Thyroid gland (tissue), 4 donors: Measurements from ENCODE around the gene ZNF214.

ENCODE experiments used
- CTCF ChIP-seq, 6 experiments: fragments of 200-600 bp in 3 of 6; fragments of 450-650 bp in 3 of 6; sonication (generic) in 3 of 6; IDR thresholded peaks; one replicate each; pipeline ENCODE4 v1.5.1; 2016 to 2019; ENCODE audit warnings: antibody characterized with exemption in 6 of 6, mild to moderate bottlenecking in 2 of 6, inconsistent platforms in 1 of 6, moderate library complexity in 1 of 6
- POLR2A ChIP-seq, 2 donors: fragments of 450-650 bp; IDR thresholded peaks; one replicate each; pipeline ENCODE4 v1.6.1; 2017; ENCODE audit warnings: antibody characterized with exemption in 2 of 2, mild to moderate bottlenecking in 2 of 2, moderate library complexity in 1 of 2

GRCh38 chr11:6968816-6969215, 51.3 kb downstream of the ZNF214 start:
- no peak for TF ChIP-seq POLR2A (IDR thresholded peaks at IDR 0.05)
- TF ChIP-seq CTCF (IDR thresholded peaks at IDR 0.05), result no peak
